Ishikawa (cell line): ENCODE data around the gene DUSP16.

Experiments
- CEBPB ChIP-seq: IDR thresholded peaks from 2 replicates; pipeline ENCODE4 v1.6.1; 2012
- CREB1 ChIP-seq: IDR thresholded peaks from 2 replicates; pipeline ENCODE4 v1.6.1; 2012; ENCODE audit warnings: low read depth
- EGR1 ChIP-seq: IDR thresholded peaks from 2 replicates; pipeline ENCODE4 v1.6.1; 2012
- EP300 ChIP-seq: IDR thresholded peaks from 2 replicates; pipeline ENCODE4 v1.6.1; 2012; ENCODE audit warnings: borderline replicate concordance
- NFIC ChIP-seq: IDR thresholded peaks from 2 replicates; pipeline ENCODE4 v1.6.1; 2012
- RAD21 ChIP-seq: IDR thresholded peaks from 2 replicates; pipeline ENCODE4 v1.6.1; 2012; ENCODE audit warnings: low read depth
- REST ChIP-seq: IDR thresholded peaks from 2 replicates; pipeline ENCODE4 v1.6.1; 2012; ENCODE audit warnings: low read depth, mild to moderate bottlenecking
- TAF1 ChIP-seq: IDR thresholded peaks from 2 replicates; pipeline ENCODE4 v1.6.1; 2012; ENCODE audit warnings: low read depth, mild to moderate bottlenecking

DNA sequence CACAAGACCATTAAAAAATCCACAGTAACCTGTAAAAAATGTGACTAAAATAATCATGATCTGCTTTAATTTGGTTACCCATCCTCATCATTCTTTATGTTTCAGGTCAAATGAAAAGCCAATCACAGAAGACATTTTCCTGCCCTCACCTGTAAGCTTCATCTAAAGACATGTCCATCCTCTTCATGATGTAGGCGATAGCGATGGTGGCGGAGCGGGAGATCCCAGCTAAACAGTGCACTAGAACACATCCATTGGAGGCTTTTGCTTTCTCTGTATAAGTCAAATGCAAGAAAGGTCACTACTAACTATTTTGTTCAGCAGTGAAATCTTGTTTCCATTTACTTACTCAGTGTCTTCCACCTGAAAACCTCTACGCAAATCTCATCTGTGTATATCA is 82.6 kb downstream of the DUSP16 start:
- TF ChIP-seq EP300: no peak
- no peak for TF ChIP-seq RAD21
- TF ChIP-seq TAF1: no peak
- no peak for TF ChIP-seq NFIC
- TF ChIP-seq CEBPB: no peak
- no peak for TF ChIP-seq EGR1
- no peak for TF ChIP-seq CREB1
- TF ChIP-seq REST: no peak
